ENCODE results near the gene ALDH4A1.
"Not testable (repeated sequence)": the region's sequence is repeated elsewhere in the genome, so short reads cannot be mapped to it uniquely, and the experiment has no call there.

The ALDH4A1 gene

GRCh38 chr1:18907021-18907916, 4.9 kb upstream of the ALDH4A1 start:
- H3K4me3 Mint-ChIP-seq: peak overlapping the region; percentile 70
- peak overlapping the region; percentile 78 for H3K27ac Mint-ChIP-seq
- peaks cover 42% of the 10 kb centered on the region for H3K36me3 Mint-ChIP-seq (ENCODE audit: low read depth)
- intact Hi-C loops (cut with micrococcal nuclease): loop anchor here (5.0 kb wide), 2 partner anchors 175 to 190 kb away; no protein-coding TSS in a partner anchor
- H3K4me1 Mint-ChIP-seq (ENCODE audit: low read depth): peaks cover 47% of the 10 kb centered on the region
- no peaks in the 10 kb centered on the region for H3K9me3 Mint-ChIP-seq
- H3K27me3 Mint-ChIP-seq: no peaks in the 10 kb centered on the region

- Mint-ChIP-seq H3K4me3 (peak overlapping the region; percentile 87), H3K27ac (peak overlapping the region; percentile 98), H3K27me3 (no peaks in the 10 kb centered on the region), H3K9me3 (no peaks in the 10 kb centered on the region), H3K36me3 (ENCODE audit: low read depth) (peaks cover 18% of the 10 kb centered on the region), H3K4me1 (ENCODE audit: low read depth) (peaks cover 55% of the 10 kb centered on the region)
- intact Hi-C loops (cut with micrococcal nuclease): loop anchor here (2.0 kb wide), 1 partner anchor 53 kb away; the partner anchor contains the start of gene IFFO2
Observed at GRCh38 chr1:18903291-18903756, 969 bp upstream of the ALDH4A1 start.

GRCh38 chr1:18901952-18902522, 318 bp downstream of the ALDH4A1 start:
- Mint-ChIP-seq H3K27ac (peak overlapping the region; percentile 98), H3K9me3 (no peaks in the 10 kb centered on the region), H3K4me3 (peak overlapping the region; percentile 87), H3K36me3 (ENCODE audit: low read depth) (peaks cover 18% of the 10 kb centered on the region), H3K4me1 (ENCODE audit: low read depth) (peaks cover 42% of the 10 kb centered on the region), H3K27me3 (no peaks in the 10 kb centered on the region)
- intact Hi-C loops (cut with micrococcal nuclease): loop anchor here (2.0 kb wide), 1 partner anchor 55 kb away; the partner anchor contains the start of gene IFFO2

- no peaks in the 10 kb centered on the region for H3K9me3 Mint-ChIP-seq
- peaks cover 37% of the 10 kb centered on the region for H3K4me1 Mint-ChIP-seq (ENCODE audit: low read depth)
- peak overlapping the region; percentile 98 for H3K27ac Mint-ChIP-seq
- intact Hi-C loops (cut with micrococcal nuclease): no loop called here
- peaks cover 25% of the 10 kb centered on the region for H3K36me3 Mint-ChIP-seq (ENCODE audit: low read depth)
- H3K4me3 Mint-ChIP-seq: peak overlapping the region; percentile 87
- H3K27me3 Mint-ChIP-seq: no peaks in the 10 kb centered on the region
Observed at GRCh38 chr1:18901147-18901951, 1.0 kb downstream of the ALDH4A1 start.

GRCh38 chr1:18900303-18900841, 2.0 kb downstream of the ALDH4A1 start:
- intact Hi-C loops (cut with micrococcal nuclease): no loop called here
- Mint-ChIP-seq H3K4me3 (no peak overlapping the region), H3K4me1 (ENCODE audit: low read depth) (peaks cover 40% of the 10 kb centered on the region), H3K27ac (no peak overlapping the region), H3K36me3 (ENCODE audit: low read depth) (peaks cover 33% of the 10 kb centered on the region), H3K27me3 (no peaks in the 10 kb centered on the region), H3K9me3 (no peaks in the 10 kb centered on the region)

- H3K4me3 Mint-ChIP-seq: no peak overlapping the region
- no peaks in the 10 kb centered on the region for H3K9me3 Mint-ChIP-seq
- peaks cover 40% of the 10 kb centered on the region for H3K36me3 Mint-ChIP-seq (ENCODE audit: low read depth)
- intact Hi-C loops (cut with micrococcal nuclease): no loop called here
- peaks cover 49% of the 10 kb centered on the region for H3K4me1 Mint-ChIP-seq (ENCODE audit: low read depth)
- no peak overlapping the region for H3K27ac Mint-ChIP-seq
- H3K27me3 Mint-ChIP-seq: no peaks in the 10 kb centered on the region
Observed at GRCh38 chr1:18899363-18900049, 2.8 kb downstream of the ALDH4A1 start.

GRCh38 chr1:18898567-18898966, 3.8 kb downstream of the ALDH4A1 start:
- no peaks in the 10 kb centered on the region for H3K9me3 Mint-ChIP-seq
- peaks cover 50% of the 10 kb centered on the region for H3K4me1 Mint-ChIP-seq (ENCODE audit: low read depth)
- peaks cover 40% of the 10 kb centered on the region for H3K36me3 Mint-ChIP-seq (ENCODE audit: low read depth)
- H3K27me3 Mint-ChIP-seq: no peaks in the 10 kb centered on the region
- H3K4me3 Mint-ChIP-seq: no peak overlapping the region
- H3K27ac Mint-ChIP-seq: no peak overlapping the region
- intact Hi-C loops (cut with micrococcal nuclease): no loop called here

- Mint-ChIP-seq H3K36me3 (ENCODE audit: low read depth) (peaks cover 30% of the 10 kb centered on the region), H3K27me3 (no peaks in the 10 kb centered on the region), H3K4me3 (no peak overlapping the region), H3K4me1 (ENCODE audit: low read depth) (peaks cover 39% of the 10 kb centered on the region), H3K9me3 (no peaks in the 10 kb centered on the region), H3K27ac (no peak overlapping the region)
- intact Hi-C loops (cut with micrococcal nuclease): no loop called here
Observed at GRCh38 chr1:18895317-18895716, 7.0 kb downstream of the ALDH4A1 start.

GRCh38 chr1:18893120-18893519, 9.2 kb downstream of the ALDH4A1 start:
- H3K27ac Mint-ChIP-seq: no peak overlapping the region
- H3K4me1 Mint-ChIP-seq (ENCODE audit: low read depth): peaks cover 28% of the 10 kb centered on the region
- H3K36me3 Mint-ChIP-seq (ENCODE audit: low read depth): peaks cover 43% of the 10 kb centered on the region
- intact Hi-C loops (cut with micrococcal nuclease): no loop called here
- H3K9me3 Mint-ChIP-seq: no peaks in the 10 kb centered on the region
- no peaks in the 10 kb centered on the region for H3K27me3 Mint-ChIP-seq
- H3K4me3 Mint-ChIP-seq: no peak overlapping the region

- H3K9me3 Mint-ChIP-seq; H3K27me3 Mint-ChIP-seq; intact Hi-C loops (cut with micrococcal nuclease); H3K4me3 Mint-ChIP-seq: not testable (repeated sequence)
- Mint-ChIP-seq H3K36me3 (ENCODE audit: low read depth) (peaks cover 45% of the 10 kb centered on the region), H3K27ac (peak overlapping the region; percentile 1), H3K4me1 (ENCODE audit: low read depth) (peaks cover 28% of the 10 kb centered on the region)
Observed at GRCh38 chr1:18891858-18892257, 10.5 kb downstream of the ALDH4A1 start.

GRCh38 chr1:18891426-18891780, 11.0 kb downstream of the ALDH4A1 start:
- intact Hi-C loops (cut with micrococcal nuclease): no loop called here
- H3K27me3 Mint-ChIP-seq: no peaks in the 10 kb centered on the region
- H3K27ac Mint-ChIP-seq: peak overlapping the region; percentile 1
- H3K4me1 Mint-ChIP-seq (ENCODE audit: low read depth): peaks cover 28% of the 10 kb centered on the region
- no peak overlapping the region for H3K4me3 Mint-ChIP-seq
- no peaks in the 10 kb centered on the region for H3K9me3 Mint-ChIP-seq
- peaks cover 41% of the 10 kb centered on the region for H3K36me3 Mint-ChIP-seq (ENCODE audit: low read depth)

- peak overlapping the region; percentile 1 for H3K27ac Mint-ChIP-seq
- no peaks in the 10 kb centered on the region for H3K27me3 Mint-ChIP-seq
- no peaks in the 10 kb centered on the region for H3K9me3 Mint-ChIP-seq
- H3K36me3 Mint-ChIP-seq (ENCODE audit: low read depth): peaks cover 42% of the 10 kb centered on the region
- intact Hi-C loops (cut with micrococcal nuclease): no loop called here
- no peak overlapping the region for H3K4me3 Mint-ChIP-seq
- H3K4me1 Mint-ChIP-seq (ENCODE audit: low read depth): peaks cover 28% of the 10 kb centered on the region
Observed at GRCh38 chr1:18890706-18891425, 11.5 kb downstream of the ALDH4A1 start.

GRCh38 chr1:18886003-18886335, 16.4 kb downstream of the ALDH4A1 start:
- Mint-ChIP-seq H3K36me3 (ENCODE audit: low read depth) (peaks cover 68% of the 10 kb centered on the region), H3K9me3 (no peaks in the 10 kb centered on the region), H3K4me1 (ENCODE audit: low read depth) (no peaks in the 10 kb centered on the region), H3K27me3 (no peaks in the 10 kb centered on the region), H3K27ac (no peak overlapping the region), H3K4me3 (no peak overlapping the region)
- intact Hi-C loops (cut with micrococcal nuclease): no loop called here
